MV-4-11 (cell line): ENCODE measurements around the gene PRB3.

Experiments used
- DNase-seq: peaks from one replicate; lab custom pipeline; 2025; lab: John Stamatoyannopoulos, UW

PRB3 gene

DNA sequence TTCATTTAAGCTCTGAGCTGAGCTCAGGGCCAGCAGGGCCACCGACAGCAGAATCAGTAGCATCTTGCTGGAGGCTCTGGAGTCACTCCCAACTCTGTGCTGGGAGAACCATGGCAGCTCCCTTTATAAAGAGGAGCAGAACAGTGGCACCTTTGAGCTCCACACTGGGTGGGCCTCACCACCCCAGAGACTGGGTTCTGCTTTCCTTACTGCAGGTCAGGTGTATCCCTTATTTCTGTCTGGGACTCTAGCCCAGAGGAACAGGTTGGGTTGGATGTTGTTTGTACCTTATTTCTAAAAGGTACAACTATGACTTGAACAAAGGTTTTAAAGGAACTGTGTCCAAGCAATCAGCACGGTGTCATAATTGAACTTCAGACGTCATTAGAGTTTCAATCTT, at the start of gene PRB3:
TSS of gene PRB3 (minus strand) at position 101 of the 400 bp plus-strand sequence. CDS start at position 63, 38 bp downstream.
- DNase-seq: no peak

DNA sequence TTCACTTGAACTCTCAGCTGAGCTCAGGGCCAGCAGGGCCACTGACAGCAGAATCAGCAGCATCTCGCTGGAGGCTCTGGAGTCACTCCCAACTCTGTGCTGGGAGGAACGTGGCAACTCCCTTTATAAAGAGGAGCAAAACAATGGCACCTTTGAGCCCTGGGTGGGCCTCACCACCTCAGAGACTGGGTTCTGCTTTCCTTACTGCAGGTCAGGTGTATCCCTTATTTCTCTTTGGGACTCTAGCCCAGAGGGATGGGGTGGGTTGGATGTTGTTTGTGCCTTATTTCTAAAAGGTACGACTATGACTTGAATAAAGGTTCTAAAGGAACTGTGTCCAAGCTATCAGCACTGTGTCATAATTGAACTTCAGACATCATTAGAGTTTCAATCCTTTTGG, 40.8 kb upstream of the PRB3 start, which contains the start of gene PRB4:
TSS of gene PRB4 (minus strand) at position 101 of the 400 bp plus-strand sequence. CDS start at position 63, 38 bp downstream.
- DNase-seq: no peak

DNA sequence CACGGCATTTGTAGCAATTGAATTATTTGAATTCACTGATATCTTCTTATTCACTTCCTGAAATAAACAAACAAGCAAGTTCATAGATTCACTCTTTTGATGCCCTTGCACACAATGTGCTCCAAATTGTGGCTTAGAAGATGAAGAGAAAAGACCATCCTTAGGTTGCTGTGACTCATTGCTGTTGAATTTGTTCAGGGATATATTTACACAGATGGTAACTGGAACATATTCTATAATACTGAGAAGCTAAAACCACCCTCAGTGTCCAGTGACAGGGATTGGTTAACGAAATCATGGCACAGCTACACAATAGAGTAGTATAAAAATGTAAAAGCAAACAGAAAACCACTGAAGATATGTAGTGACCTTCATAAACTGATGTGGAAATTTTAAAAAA, 37.6 kb upstream of the PRB3 start:
- DNase-seq: no peak

DNA sequence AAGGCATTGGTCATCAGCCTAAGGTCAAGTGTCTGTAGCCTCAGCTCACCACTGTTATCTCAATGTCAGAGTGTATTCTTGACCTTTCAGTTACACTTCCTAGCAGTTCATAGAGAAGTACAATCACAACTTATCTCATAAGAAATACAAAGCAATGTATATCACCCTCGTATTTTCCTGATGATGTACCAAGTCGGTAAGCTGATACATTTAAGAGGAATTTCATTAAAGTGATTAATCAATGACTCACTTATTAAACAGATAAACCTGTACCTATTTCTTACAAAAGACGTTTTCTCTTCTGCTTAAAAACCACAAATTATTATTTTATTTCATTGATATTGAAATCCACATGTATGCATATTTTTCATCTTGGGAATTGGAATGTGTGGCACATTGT, 3.9 kb upstream of the PRB3 start:
- DNase-seq: no peak

DNA sequence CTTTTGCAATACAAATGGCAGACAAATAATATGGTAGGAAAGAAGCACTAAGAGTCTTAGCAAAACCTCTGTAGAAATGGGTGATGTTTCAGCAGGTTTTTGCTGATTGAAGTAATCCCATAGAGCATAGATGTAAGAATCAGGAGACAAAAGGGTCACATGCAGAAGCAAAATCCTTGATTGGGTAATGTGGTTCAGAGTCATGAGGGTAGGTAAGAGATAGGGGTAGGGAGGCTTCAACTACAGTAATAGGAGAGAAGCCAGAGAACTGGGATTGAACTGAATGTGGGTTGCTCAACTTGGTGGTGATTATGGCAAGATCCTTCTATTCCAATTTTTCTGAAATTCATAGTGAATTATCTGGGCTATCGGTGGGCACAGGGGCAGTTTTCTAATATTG, 5.0 kb downstream of the PRB3 start:
- DNase-seq: no peak

DNA sequence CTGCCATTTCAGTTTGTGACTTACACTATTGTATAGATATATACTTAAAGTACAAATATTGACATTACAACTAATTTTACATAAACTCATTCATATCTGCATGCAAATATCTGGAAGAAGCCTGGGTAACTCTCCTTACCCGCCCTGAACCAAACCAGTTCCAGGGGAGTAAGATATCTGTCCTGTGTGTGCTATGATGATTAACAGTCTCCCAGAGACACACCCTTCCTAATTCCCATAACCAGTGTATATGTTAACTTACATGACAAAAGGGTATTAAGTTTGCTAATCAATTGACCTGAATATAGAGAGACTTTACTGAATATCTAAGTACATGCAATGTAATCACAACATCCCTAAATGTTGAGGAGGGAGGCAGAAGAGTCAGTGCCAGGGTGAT, 23.0 kb downstream of the PRB3 start:
- no peak for DNase-seq

DNA sequence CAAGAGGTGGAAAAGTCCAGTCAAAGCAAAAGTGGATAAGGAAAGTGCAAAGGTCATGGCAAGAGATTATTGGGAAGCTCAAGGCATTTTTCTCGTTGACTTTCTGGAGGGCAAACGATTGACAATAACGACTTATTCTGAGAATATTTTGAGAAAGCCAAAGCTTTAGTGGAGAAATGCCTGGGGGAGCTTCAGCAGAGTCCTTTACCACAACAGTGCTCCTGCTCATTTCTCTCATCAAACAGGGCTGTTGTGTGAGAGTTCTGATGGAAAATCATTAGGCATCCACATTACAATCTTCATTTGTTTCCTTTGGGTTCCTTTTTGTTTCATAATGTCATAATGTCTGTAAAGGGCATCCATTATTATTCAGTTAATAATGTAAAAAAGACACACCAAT, 26.9 kb downstream of the PRB3 start:
- DNase-seq: no peak

DNA sequence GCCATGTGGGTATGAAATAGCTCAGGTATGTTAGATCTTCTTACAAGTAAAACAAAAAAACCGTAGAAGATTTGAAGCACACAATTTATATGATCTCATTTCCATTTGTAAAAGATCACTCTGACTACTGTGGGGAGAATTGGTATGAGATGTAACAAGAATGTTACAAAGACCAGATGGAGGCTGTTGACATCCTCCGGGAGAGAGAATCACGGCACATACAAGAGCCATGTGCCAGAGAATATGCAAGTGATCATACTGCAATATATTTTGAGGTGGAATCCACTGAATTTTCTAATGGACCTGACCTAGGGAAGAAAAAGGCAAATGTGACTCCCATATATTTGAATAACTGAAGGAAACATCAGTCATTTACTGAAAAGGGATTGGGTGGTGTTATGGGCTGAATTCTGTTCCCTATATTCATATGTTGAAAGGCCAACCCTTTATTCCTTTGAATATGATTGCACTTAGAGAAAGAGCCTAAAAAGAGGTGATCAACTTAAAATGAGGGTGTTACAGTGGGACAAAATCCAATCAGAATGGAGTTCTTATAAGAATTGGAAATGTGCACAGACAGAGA, 29.1 kb downstream of the PRB3 start:
- DNase-seq: no peak

DNA sequence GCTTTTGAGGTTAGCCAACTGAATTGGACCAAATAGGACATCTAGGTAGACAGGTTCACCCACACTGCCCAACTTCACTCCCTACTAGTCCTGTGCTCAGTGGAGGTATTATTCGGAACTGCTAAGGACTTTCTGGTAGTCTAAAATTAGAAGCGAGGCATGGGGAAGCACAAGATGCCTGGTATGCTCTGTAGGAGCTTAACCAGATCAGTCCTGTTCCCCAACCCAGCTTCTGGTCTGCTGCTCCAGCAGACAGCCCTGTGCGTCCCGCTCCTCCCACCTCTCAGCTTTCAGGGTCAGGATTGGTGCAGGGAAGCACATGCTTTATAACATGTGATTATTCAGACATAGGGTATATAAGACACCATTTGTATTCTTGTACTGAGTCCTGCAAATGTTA, 31.2 kb downstream of the PRB3 start:
- DNase-seq: no peak

DNA sequence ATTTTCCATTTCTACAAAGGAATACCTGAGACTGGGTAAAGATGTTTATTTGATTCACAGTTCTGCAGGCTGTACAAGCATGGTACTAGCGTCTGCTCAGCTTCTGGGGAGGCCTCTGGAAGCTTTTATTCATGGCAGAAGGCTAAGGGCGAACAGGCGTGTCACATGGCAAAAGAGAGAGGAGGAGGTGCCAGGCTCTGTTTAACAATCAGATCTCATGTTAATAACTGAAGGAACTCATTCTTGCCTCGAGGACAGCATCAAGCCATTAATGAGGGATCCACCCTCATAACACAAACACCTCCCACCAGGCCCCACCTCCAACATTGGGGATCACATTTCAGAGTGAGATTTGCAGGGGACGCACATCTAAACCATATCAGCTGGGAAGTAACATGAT, 36.0 kb downstream of the PRB3 start:
- DNase-seq: no peak

DNA sequence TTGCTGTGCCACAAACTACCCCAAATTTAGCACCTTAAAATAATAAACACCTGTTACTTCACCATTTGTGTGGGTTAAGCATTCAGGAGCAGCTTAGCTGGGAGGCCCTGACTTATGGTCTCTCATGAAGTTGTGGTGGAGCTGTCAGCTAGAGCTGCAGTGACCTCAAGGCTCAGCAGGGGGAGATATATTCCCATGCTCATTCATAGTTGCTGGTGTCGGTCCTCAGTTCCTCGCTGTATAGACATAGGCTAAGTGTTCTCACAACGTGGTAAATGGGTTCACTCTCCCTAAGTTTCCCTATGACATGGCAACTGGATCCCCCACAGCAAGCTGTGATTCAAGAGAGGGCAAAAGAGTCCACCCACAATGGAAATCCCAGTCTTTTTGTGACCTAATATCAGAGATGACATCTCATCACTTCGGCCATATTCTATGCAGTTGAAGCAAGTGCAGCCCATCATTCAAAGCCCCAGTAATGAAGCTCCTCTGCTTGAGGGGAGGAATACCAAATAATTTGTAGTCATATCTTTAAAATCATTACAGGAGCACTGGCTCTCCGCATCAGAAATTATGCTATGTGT, 41.1 kb downstream of the PRB3 start:
- DNase-seq: peak; percentile 43

DNA sequence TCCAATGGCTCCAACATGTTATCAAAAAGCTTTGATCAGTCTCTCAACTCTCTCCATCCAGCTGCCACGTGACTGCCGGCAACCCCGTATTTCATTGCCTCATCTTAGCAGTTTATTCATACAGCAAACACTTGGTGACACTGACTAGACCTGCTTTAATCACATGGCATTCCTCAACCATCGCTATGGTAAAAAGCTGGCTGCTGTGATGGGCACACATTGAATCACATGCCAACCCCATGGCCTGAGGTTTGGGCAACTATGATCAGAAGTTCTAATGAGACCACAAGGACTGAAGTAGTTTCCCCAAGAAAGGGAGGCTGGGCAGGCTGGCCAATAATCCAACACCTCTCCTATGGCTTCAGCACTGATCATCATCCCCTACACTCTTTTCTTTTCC, 42.1 kb downstream of the PRB3 start:
- no peak for DNase-seq
